GM18498 (cell line): ENCODE measurements around the gene GRIA4.
"Not testable (repeated sequence)": the region's sequence is repeated elsewhere in the genome, so short reads cannot be mapped to it uniquely, and the experiment has no call there.

Source experiments
- ATAC-seq: cut with Tn5 transposase; IDR thresholded peaks from one replicate; pipeline ENCODE4 v1.9.1; 2021; ENCODE audit warnings: mild to moderate bottlenecking, moderate library complexity; ENCODE audit not compliant: unreplicated experiment

The GRIA4 gene

DNA sequence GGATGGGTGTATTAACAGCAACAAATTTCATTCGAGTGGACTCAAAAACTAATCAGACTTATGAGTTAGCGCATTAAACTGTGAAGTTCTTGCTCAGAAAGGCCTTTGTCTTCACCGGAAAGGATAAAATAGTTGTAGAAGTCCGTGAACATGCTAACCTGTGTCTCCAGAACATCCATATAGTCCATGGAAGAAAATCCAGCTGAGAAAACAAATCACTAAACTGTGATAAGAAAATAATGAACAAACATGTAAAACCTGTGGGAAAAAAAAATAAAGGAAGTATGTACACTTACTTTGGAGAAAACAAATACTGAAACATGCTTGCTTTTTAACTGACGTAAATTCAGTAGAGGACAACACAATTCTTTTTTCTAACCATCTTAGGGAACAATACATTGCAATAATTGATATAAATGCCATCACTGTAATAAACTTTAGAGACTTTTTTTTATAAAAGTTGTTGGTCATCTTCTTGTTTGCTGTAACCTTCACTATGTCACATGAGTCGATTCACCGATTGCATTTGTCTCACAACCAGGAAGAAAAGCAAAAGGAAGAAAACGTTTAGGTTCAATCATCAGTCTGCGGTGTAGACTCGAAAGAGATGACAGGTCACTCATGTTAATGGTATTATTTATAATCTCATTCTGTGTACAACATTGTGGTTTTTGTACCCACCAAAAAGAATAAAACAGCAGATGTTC is 370.3 kb downstream of the GRIA4 start:
- no peak for ATAC-seq

DNA sequence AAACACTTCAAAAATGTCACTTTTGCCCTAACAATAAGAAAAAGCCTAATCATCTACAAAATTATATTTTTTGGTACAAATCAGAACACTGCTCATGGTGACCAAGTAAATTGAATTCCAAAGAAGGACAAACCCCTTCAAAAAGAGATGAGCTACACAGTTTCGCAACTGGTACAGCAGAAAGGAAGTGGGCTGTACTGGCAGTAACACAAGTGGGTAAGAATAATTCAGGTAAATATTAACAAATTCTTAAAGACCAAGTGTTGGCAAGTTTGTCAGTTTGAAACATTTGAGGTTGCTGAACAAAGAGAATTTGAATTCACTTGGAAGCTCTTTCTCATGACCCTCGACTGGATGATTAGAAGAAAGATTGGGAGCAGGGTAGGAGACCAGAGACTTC is 376.7 kb downstream of the GRIA4 start:
- peak; percentile 57 for ATAC-seq

- ATAC-seq, result no peak
Measured at GRCh38 chr11:105988197-105988596, 378.3 kb downstream of the GRIA4 start.

GRCh38 chr11:105989124-105989523 is 379.3 kb downstream of the GRIA4 start:
- no peak for ATAC-seq

GRCh38 chr11:105991888-105992287 is 382.0 kb downstream of the GRIA4 start:
- no peak for ATAC-seq

- peak; percentile 42 for ATAC-seq
Measured at GRCh38 chr11:106001304-106002012, 391.6 kb downstream of the GRIA4 start.

GRCh38 chr11:106003094-106003493 is 393.2 kb downstream of the GRIA4 start:
- not testable (repeated sequence) for ATAC-seq

DNA sequence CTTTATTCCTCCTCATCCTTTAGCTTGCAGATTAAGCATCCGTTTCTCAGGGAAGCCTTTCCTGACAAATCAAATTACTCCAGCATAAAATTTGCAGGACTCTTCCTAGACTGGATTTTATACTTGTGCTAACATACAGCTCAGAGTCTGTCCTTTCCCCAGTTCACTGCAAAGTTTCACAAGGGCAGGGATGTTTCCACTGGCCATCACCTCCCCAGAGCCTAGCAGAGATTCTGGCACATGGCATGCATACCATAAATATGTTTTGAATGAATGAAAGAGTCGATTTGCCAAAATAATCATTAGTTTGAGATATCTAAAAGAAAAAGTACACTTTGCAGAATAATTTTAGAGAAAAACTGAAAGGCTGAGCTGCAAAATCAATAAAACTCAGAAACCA is 401.6 kb downstream of the GRIA4 start:
- ATAC-seq, result no peak

DNA sequence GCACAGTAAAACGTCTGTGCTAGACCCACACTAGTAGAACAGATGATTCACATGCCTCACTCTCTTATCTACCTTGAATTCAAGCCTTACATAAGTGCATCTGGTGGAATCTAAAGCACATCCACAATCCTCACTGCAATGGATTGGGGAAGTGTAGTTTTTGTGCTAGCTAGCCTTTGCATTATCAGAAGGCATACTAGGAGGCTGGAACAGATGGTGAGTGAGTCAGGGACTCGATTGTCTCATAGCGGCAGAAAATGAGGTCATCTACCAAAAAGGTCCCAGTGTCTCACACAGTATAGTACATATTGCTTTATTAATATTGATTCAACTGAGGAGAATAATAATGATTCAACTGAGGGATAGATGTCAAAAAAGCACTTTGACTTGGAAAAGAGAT is 402.9 kb downstream of the GRIA4 start:
- ATAC-seq, result no peak

DNA sequence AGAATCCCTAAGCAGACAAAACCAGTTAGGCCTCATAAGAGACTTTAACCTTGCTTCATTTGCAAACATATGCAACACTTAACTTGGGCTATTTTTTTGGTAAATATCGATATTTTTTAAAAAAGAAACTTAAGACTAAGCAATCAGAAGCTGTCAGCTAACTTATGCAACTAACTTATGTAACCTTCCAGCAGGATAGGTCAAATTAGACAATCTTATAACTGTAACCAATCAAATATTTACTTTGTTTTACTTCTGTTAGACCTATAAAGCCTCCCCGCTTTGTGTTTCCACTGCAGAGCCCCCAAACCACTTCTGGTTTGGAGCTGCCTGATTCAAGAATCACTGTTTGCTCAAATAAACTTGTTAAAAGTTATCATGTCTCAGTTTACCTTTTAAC is 404.2 kb downstream of the GRIA4 start:
- no peak for ATAC-seq

DNA sequence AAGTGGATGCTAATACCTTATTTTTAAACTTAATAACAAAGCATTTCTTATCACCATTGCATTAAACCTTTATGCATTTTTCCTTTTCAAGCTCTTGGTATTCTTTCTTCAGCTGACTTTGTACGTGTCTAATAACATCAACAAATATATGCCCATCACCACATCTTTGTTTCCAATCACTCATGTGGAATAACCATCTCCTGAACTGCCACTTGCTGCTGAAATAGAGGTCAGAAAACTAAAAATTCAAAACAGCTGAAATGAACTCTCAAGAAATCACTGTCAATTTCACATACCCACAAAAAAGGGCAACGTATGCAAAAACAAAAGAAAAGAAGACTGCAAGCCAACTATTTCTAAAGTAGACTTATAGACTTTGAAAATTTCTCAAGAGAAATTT is 404.7 kb downstream of the GRIA4 start:
- no peak for ATAC-seq

DNA sequence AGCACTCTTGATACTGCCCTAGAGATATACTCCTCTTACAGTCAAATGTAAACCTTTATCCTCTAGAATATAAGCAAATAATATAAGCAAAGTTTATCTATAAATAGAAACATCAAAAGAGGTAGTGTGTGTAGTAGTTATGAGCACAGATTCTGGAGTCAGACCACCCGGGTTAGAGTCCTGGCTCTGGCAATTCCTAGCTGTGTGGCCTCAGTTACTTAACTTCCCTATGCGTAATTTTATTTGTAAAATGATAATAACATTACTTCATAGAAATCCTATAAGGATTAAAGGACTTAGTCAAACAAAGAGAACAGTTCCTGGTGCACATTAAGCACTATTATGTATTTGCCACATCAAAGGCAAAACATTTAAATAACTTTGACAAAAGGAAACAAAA is 405.2 kb downstream of the GRIA4 start:
- no peak for ATAC-seq

DNA sequence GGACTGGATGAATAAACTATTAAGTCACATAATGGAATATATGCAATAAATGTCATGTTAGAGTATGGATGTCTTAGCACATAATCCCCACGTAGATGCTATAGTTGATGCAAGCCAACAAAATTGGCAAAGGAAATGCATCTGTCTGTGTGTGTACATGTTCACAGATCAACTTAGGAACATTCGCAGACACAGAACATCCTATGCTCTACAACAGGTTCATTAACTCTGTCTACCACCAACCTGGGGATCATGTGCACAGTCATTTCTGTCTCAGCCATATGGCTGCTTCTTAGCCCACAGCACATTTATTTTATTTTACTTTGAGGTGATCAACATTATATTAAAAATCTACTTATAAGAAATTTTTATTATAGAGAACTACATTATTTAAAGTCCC is 407.2 kb downstream of the GRIA4 start:
- no peak for ATAC-seq

- peak; percentile 11 for ATAC-seq
Measured at GRCh38 chr11:106021181-106021966, 411.5 kb downstream of the GRIA4 start.

DNA sequence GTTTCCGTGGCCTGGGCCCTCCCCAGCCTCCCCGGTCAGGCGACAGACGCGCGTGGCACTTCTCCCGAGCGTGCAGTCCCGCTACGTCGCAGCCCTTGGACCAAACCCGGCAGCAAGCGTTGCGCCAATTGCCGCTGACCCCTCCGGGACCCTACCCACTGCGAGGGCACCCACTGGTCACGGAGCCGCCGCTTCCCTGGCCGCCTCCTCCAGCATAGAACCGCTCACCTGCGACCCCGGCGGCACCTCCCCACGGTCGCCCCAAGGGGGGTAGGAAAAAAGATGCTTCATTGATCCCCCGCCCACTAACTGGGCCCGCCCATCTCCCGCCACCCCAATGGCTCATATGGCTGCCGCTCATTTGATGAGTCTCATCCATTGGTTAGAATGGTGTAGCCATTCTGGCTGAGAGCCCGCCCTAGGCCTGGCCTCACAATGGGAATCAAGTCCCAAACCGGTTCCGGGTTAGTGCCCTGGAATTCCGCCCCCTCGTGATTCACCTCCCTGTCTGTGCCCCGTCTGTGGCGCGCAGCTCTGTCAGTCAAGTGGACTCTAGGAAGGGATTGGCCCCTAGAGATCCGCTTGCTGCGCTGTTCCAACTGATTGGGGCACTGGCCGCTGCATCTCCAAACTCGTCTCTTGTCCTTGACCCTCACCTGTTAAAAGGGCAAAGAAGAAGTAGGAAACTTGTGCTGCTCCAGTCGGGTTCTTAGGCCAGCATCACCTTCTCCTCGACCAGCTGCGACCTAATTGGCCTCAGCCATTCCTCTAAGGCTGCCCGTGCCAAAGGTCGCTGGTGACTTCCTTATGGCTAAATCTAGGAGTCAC is 412.3 kb downstream of the GRIA4 start, which contains the start of gene MSANTD4:
Gene MSANTD4, minus strand, starts transcription at position 274 of the 828 bp plus-strand sequence. CDS start 11,323 bp downstream, outside the sequence.
- ATAC-seq, result peak; percentile 98

DNA sequence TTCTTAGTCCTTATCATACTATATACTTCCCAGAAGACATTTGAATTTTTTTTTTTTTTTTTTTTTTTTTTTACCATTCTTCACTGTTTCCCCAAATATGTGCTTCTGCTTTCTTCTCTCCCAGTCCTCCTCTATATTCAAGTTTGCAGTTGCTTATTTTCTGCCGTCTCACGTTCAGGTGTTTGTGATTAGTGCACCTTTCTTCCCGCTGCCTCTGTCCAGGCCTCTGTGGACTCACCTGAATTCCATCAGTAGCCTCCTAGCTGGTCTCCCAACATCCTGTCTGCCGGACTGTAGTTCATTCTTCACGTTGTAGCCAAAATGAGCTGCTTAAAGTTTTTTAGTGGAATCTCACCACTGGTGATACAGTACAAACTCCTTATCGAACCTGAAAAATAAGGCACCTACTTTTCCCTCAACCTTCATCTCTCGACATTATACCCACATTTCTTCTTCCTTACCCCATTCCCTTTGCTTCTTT is 413.0 kb downstream of the GRIA4 start:
- ATAC-seq, result no peak

- ATAC-seq, result no peak
Measured at GRCh38 chr11:106030609-106031008, 420.7 kb downstream of the GRIA4 start.

GRCh38 chr11:106031202-106031810 is 421.4 kb downstream of the GRIA4 start:
- ATAC-seq, result no peak
